GM12878 (cell line): ENCODE measurements around the gene HIF1AN. TPM values are rescaled to one million over a fixed set of nuclear protein-coding genes. Genes with fewer than 3 reads are reported as not detected.

ENCODE experiments used
- BHLHE40 ChIP-seq, 2 experiments: fragments of 450-650 bp in 1 of 2; IDR thresholded peaks; 2 replicates each; pipeline ENCODE4 v1.6.1; 2011 to 2017; ENCODE audit warnings: low read depth in 2 of 2, borderline replicate concordance in 1 of 2, improper control_type of control experiment in 1 of 2, low read length in 1 of 2, mild to moderate bottlenecking in 1 of 2
- CEBPB ChIP-seq, 2 experiments: fragments of 150-350 bp in 1 of 2; IDR thresholded peaks; 2 replicates each; pipeline ENCODE4 v1.6.1; 2012 to 2014; ENCODE audit warnings: low read depth in 2 of 2, low read length in 2 of 2, borderline replicate concordance in 1 of 2, inconsistent platforms in 1 of 2
- CEBPZ ChIP-seq: fragments of 150-350 bp; IDR thresholded peaks from 2 replicates; pipeline ENCODE4 v1.6.1; 2016; ENCODE audit warnings: low read depth, low read length
- CHD1 ChIP-seq: IDR thresholded peaks from 2 replicates; pipeline ENCODE4 v1.6.1; 2012; ENCODE audit warnings: low read depth, low read length, improper control_type of control experiment
- DPF2 ChIP-seq: fragments of 450-650 bp; IDR thresholded peaks from 2 replicates; pipeline ENCODE4 v1.6.1; 2017; ENCODE audit warnings: mild to moderate bottlenecking
- ESRRA ChIP-seq: IDR thresholded peaks from 2 replicates; pipeline ENCODE4 v1.6.1; 2012; ENCODE audit warnings: mild to moderate bottlenecking, low read length, improper control_type of control experiment
- FOS ChIP-seq: IDR thresholded peaks from 3 replicates; pipeline ENCODE4 v1.6.1; 2011; ENCODE audit warnings: borderline replicate concordance; ENCODE audit not compliant: insufficient read length; ENCODE audit errors: extremely low read depth
- FOXM1 ChIP-seq: IDR thresholded peaks from 2 replicates; pipeline ENCODE4 v1.6.1; 2012; ENCODE audit warnings: low read depth, mild to moderate bottlenecking, inconsistent platforms, low read length, moderate library complexity
- GATAD2B ChIP-seq: fragments of 450-650 bp; conservative IDR thresholded peaks from 2 replicates; pipeline ENCODE4 v1.6.1; 2017; ENCODE audit warnings: low read depth, mild to moderate bottlenecking, moderate library complexity
- IKZF1 ChIP-seq: fragments of 450-650 bp; conservative IDR thresholded peaks from 2 replicates; pipeline ENCODE4 v1.6.1; 2017; ENCODE audit warnings: antibody characterized with exemption, mild to moderate bottlenecking
- IKZF2 ChIP-seq, 2 experiments: fragments of 450-650 bp; IDR thresholded peaks; 2 replicates each; pipeline ENCODE4 v1.6.1; 2017; ENCODE audit warnings: mild to moderate bottlenecking in 2 of 2, moderate library complexity in 2 of 2
- JUNB ChIP-seq: IDR thresholded peaks from 2 replicates; pipeline ENCODE4 v1.6.1; 2016; ENCODE audit warnings: antibody characterized with exemption, mild to moderate bottlenecking
- PML ChIP-seq: IDR thresholded peaks from 2 replicates; pipeline ENCODE4 v1.6.1; 2012; ENCODE audit warnings: low read length, inconsistent platforms
- POU2F2 ChIP-seq: IDR thresholded peaks from 3 replicates; pipeline ENCODE4 v1.6.1; 2011; ENCODE audit warnings: low read depth, mild to moderate bottlenecking, low read length, borderline replicate concordance
- RAD21 ChIP-seq: IDR thresholded peaks from 2 replicates; pipeline ENCODE4 v1.6.1; 2011; ENCODE audit warnings: mild to moderate bottlenecking, low read depth, low read length, moderate library complexity; ENCODE audit not compliant: insufficient read depth
- SREBF2 ChIP-seq: IDR thresholded peaks from 2 replicates; pipeline ENCODE4 v1.6.1; 2012; ENCODE audit warnings: mild to moderate bottlenecking, low read length
- STAT1 ChIP-seq: fragments of 450-650 bp; conservative IDR thresholded peaks from 2 replicates; pipeline ENCODE4 v1.6.1; 2014; ENCODE audit warnings: antibody characterized with exemption, mild to moderate bottlenecking
- SUPT20H ChIP-seq: IDR thresholded peaks from 2 replicates; pipeline ENCODE4 v1.6.1; 2011; ENCODE audit warnings: low read depth, mild to moderate bottlenecking, low read length, moderate library complexity, borderline replicate concordance; ENCODE audit not compliant: control insufficient read depth
- TAF1 ChIP-seq: IDR thresholded peaks from 2 replicates; pipeline ENCODE4 v1.6.1; 2011; ENCODE audit warnings: mild to moderate bottlenecking, low read depth, low read length, borderline replicate concordance
- ZNF274 ChIP-seq: IDR thresholded peaks from one replicate; pipeline ENCODE4 v1.8.0; 2011; ENCODE audit not compliant: insufficient read length, insufficient read depth
- polyA plus RNA-seq, 11 experiments: library from polyadenylated mRNA; depleted of rRNA in 4 of 11; unstranded in 6 of 11; stranded (reverse) in 5 of 11; fragments of >200 nt; fragmentation: Nextera tagmentation in 4 of 11; fragmentation: Illumina TruSeq in 1 of 11; extraction: Ambion mirVana in 4 of 11; extraction: Trizol in 1 of 11; gene quantifications; 1 replicate in 1 of 11; 2 replicates in 10 of 11; pipeline versions ENCODE4 v1.2.1 to v1.2.3, GENCODE V29; 2011 to 2016; ENCODE audit warnings: inconsistent platforms in 2 of 11, missing spikeins in 2 of 11, low read depth in 1 of 11
- total RNA-seq, 4 experiments: library from RNA; depleted of rRNA in 3 of 4; stranded (reverse); fragments of >200 nt in 3 of 4; fragmentation: Illumina TruSeq in 1 of 4; extraction: Trizol in 1 of 4; gene quantifications; 2 replicates each; pipeline versions ENCODE4 v1.2.1 to v1.2.3, GENCODE V29; 2013 to 2021
- TF ChIP-seq, protein P1 (sequence below): IDR thresholded peaks from 2 replicates; pipeline ENCODE4 v1.6.1; 2011; ENCODE audit warnings: borderline replicate concordance, low read depth, mild to moderate bottlenecking, moderate library complexity, mixed read lengths, low read length; ENCODE audit not compliant: insufficient read depth; ENCODE audit errors: extremely low read length
- TF ChIP-seq, protein P2 (sequence below): fragments of 450-650 bp; IDR thresholded peaks from 2 replicates; pipeline ENCODE4 v1.6.1; 2016; ENCODE audit warnings: mild to moderate bottlenecking

Gene HIF1AN
- total and polyA plus RNA-seq, 10 of the 15 experiments (the other 5 are each of a cell fraction or from before 2014, with no cell fraction given): 1.9 to 37.2 (median 15.2) TPM

GRCh38 chr10:100529475-100530298 is 6.1 kb upstream of the HIF1AN start, which contains the start of gene NDUFB8 (continued):
- TF ChIP-seq CEBPZ (no peak), JUNB (no peak), CEBPB (IDR thresholded peaks at IDR 0.05; ENCODE audit: borderline replicate concordance in 1 of 2, low read depth in 2 of 2, low read length in 2 of 2) (no peak), ZNF274 (no peak), FOXM1 (no peak), CHD1 (no peak), DPF2 (0 out of 2 replicates have a peak, but pooled peaks have one; percentile 17), BHLHE40 (IDR thresholded peaks at IDR 0.05; ENCODE audit: borderline replicate concordance in 1 of 2, low read depth in 2 of 2, low read length in 1 of 2) (peak; percentile 87 to 90), SUPT20H (no peak), POU2F2 (no peak), PML (peak; percentile 56; the same call in 1 of the 2 replicates), SREBF2 (no peak), TAF1 (peak; percentile 85; the same call in 1 of the 2 replicates), GATAD2B (no peak), STAT1 (no peak), IKZF2 (IDR thresholded peaks at IDR 0.05) (peak; percentile 48 to 60; a peak in 2 of 4 replicates), IKZF1 (peak; percentile 75), FOS (no peak), RAD21 (no peak), ESRRA (no peak)
- TF ChIP-seq, protein P1, sequence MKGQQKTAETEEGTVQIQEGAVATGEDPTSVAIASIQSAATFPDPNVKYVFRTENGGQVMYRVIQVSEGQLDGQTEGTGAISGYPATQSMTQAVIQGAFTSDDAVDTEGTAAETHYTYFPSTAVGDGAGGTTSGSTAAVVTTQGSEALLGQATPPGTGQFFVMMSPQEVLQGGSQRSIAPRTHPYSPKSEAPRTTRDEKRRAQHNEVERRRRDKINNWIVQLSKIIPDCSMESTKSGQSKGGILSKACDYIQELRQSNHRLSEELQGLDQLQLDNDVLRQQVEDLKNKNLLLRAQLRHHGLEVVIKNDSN: no peak
- TF ChIP-seq, protein P2, sequence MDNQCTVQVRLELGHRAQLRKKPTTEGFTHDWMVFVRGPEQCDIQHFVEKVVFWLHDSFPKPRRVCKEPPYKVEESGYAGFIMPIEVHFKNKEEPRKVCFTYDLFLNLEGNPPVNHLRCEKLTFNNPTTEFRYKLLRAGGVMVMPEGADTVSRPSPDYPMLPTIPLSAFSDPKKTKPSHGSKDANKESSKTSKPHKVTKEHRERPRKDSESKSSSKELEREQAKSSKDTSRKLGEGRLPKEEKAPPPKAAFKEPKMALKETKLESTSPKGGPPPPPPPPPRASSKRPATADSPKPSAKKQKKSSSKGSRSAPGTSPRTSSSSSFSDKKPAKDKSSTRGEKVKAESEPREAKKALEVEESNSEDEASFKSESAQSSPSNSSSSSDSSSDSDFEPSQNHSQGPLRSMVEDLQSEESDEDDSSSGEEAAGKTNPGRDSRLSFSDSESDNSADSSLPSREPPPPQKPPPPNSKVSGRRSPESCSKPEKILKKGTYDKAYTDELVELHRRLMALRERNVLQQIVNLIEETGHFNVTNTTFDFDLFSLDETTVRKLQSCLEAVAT: 0 out of 2 replicates have a peak, but pooled peaks have one; percentile 48
